MM.1S (cell line): ENCODE results near the gene TMPRSS11D.

Experiments
- DNase-seq: peaks from one replicate; pipeline ENCODE4 v3.0.0-alpha.2; 2015
- H2AFZ ChIP-seq: fragments of 300-600 bp; sonication (generic); 2 replicates; pipeline ENCODE4 v1.6.0; 2016; ENCODE audit warnings: antibody characterized with exemption, low read length
- H3F3A ChIP-seq: fragments of 300-600 bp; sonication (generic); 2 replicates; pipeline ENCODE4 v1.6.1; 2016; ENCODE audit warnings: mild to moderate bottlenecking, antibody characterized with exemption, low read length, moderate library complexity, mixed read lengths; ENCODE audit not compliant: insufficient read depth
- H3K27ac ChIP-seq: fragments of 300-600 bp; sonication (generic); 2 replicates; pipeline ENCODE4 v1.5.1; 2016; ENCODE audit warnings: mild to moderate bottlenecking, low read length
- H3K27me3 ChIP-seq: fragments of 300-600 bp; sonication (generic); replicated peaks from 2 replicates; pipeline ENCODE4 v1.6.0; 2016; ENCODE audit warnings: low read length; ENCODE audit not compliant: insufficient read depth
- H3K36me3 ChIP-seq: fragments of 300-600 bp; sonication (generic); replicated peaks from 2 replicates; pipeline ENCODE4 v1.6.1; 2016; ENCODE audit warnings: mild to moderate bottlenecking, low read length, mixed read lengths; ENCODE audit not compliant: insufficient read depth
- H3K4me1 ChIP-seq: fragments of 300-600 bp; sonication (generic); 2 replicates; pipeline ENCODE4 v1.6.1; 2016; ENCODE audit warnings: low read length, mixed read lengths
- H3K4me2 ChIP-seq: fragments of 300-600 bp; sonication (generic); 2 replicates; pipeline ENCODE4 v1.6.0; 2016; ENCODE audit warnings: low read depth, low read length
- H3K4me3 ChIP-seq: fragments of 300-600 bp; sonication (generic); 2 replicates; pipeline ENCODE4 v1.5.1; 2016; ENCODE audit warnings: low read length, mixed read lengths
- H3K79me2 ChIP-seq: fragments of 300-600 bp; sonication (generic); 2 replicates; pipeline ENCODE4 v1.6.1; 2016; ENCODE audit warnings: mixed run types, low read length, mixed read lengths
- H3K9ac ChIP-seq: fragments of 300-600 bp; sonication (generic); 2 replicates; pipeline ENCODE4 v1.6.1; 2016; ENCODE audit warnings: low read length, mixed read lengths
- H3K9me2 ChIP-seq: fragments of 300-600 bp; sonication (generic); replicated peaks from 2 replicates; pipeline ENCODE4 v1.6.1; 2016; ENCODE audit warnings: mild to moderate bottlenecking, low read length, mixed read lengths; ENCODE audit not compliant: insufficient read depth
- H3K9me3 ChIP-seq: fragments of 300-600 bp; sonication (generic); replicated peaks from 2 replicates; pipeline ENCODE4 v1.6.1; 2016; ENCODE audit warnings: mild to moderate bottlenecking, low read length, mixed read lengths; ENCODE audit not compliant: insufficient read depth
- H4K20me1 ChIP-seq: fragments of 300-600 bp; sonication (generic); 2 replicates; pipeline ENCODE4 v1.6.1; 2016; ENCODE audit warnings: mild to moderate bottlenecking, low read length, moderate library complexity, mixed read lengths; ENCODE audit not compliant: insufficient read depth
- EZH2 ChIP-seq: fragments of 300-600 bp; sonication (generic); optimal IDR thresholded peaks from 2 replicates; pipeline ENCODE3; 2017; ENCODE audit warnings: low read depth, mild to moderate bottlenecking, antibody characterized with exemption, low read length, mixed read lengths
- EZH2phosphoT487 ChIP-seq: fragments of 300-600 bp; sonication (generic); IDR thresholded peaks from 2 replicates; pipeline ENCODE4 v1.6.1; 2018; ENCODE audit warnings: antibody characterized with exemption, low read length
- TF ChIP-seq, protein P1 (sequence below): fragments of 300-600 bp; sonication (generic); IDR thresholded peaks from 2 replicates; pipeline ENCODE4 v1.5.1; 2016; ENCODE audit warnings: antibody characterized with exemption, low read length, mixed read lengths

TMPRSS11D gene

DNA sequence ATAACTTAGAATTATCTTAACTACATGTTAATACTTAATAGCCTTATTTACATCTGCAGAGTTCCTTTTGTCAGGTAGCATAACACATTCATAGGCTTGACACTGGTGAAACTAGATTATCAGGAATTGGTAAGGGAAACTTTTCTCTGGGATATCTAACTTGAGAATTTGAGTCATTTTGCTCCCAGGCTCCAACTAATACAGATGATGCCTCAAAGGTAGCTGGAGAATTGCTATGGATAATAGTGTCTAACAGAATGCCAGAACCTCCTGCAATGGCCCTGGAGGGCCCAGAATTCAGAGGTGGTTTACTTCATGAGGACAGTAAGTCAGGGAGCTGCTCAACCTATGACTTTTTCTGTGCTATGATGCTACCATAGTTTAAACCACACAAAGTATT is 13.9 kb upstream of the TMPRSS11D start:
- Histone ChIP-seq H3K4me3 (no peak overlapping the region), H3K36me3 (no peaks in the 10 kb centered on the region), H3K4me2 (no peak overlapping the region), H3K4me1 (no peaks in the 10 kb centered on the region), H2AFZ (no peak overlapping the region), H3K9me3 (no peaks in the 10 kb centered on the region), H3K27ac (no peak overlapping the region), H3F3A (no peaks in the 10 kb centered on the region), H3K27me3 (no peaks in the 10 kb centered on the region), H4K20me1 (no peaks in the 10 kb centered on the region), H3K79me2 (no peaks in the 10 kb centered on the region), H3K9me2 (no peaks in the 10 kb centered on the region), H3K9ac (no peak overlapping the region)
- TF ChIP-seq EZH2phosphoT487 (no peak), EZH2 (no peak)
- TF ChIP-seq, protein P1, sequence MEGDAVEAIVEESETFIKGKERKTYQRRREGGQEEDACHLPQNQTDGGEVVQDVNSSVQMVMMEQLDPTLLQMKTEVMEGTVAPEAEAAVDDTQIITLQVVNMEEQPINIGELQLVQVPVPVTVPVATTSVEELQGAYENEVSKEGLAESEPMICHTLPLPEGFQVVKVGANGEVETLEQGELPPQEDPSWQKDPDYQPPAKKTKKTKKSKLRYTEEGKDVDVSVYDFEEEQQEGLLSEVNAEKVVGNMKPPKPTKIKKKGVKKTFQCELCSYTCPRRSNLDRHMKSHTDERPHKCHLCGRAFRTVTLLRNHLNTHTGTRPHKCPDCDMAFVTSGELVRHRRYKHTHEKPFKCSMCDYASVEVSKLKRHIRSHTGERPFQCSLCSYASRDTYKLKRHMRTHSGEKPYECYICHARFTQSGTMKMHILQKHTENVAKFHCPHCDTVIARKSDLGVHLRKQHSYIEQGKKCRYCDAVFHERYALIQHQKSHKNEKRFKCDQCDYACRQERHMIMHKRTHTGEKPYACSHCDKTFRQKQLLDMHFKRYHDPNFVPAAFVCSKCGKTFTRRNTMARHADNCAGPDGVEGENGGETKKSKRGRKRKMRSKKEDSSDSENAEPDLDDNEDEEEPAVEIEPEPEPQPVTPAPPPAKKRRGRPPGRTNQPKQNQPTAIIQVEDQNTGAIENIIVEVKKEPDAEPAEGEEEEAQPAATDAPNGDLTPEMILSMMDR = no peak
- no peak for DNase-seq

DNA sequence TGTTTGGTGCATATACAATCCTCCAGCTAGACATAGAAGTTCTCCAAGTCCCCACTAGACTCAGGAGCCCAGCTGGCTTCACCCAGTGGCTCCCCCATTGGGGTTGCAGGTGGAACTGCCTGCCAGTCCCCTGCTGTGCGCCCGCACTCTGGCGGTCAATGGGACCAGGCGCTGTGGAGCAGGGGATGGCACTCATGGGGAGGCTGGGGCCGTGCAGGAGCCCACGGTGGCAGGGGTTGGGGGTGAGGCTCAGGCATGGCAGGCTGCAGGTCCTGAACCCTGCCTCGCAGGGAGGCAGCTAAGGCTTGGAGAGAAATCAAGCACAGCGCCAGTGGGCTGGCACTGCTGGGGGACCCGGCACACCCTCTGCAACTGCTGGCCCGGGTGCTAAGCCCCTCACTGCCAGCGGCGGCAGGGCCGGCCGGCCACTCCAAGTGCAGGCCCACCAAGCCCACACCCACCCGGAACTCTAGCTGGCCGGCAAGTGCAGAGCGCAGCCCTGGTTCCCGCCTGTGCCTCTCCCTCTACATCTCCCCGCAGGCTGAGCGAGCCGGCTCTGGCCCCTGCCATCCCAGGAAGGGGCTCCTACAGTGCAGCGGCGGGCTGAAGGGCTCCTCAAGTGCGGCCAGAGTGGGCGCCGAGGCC is 12.7 kb upstream of the TMPRSS11D start:
- no peaks in the 10 kb centered on the region for H3K36me3 ChIP-seq
- no peak overlapping the region for H3K9ac ChIP-seq
- H3K27ac ChIP-seq = no peak overlapping the region
- no peaks in the 10 kb centered on the region for H3K9me2 ChIP-seq
- no peak overlapping the region for H2AFZ ChIP-seq
- no peaks in the 10 kb centered on the region for H3F3A ChIP-seq
- no peak overlapping the region for H3K4me2 ChIP-seq
- TF ChIP-seq, protein P1 = no peak
- TF ChIP-seq EZH2 (no peak), EZH2phosphoT487 (no peak)
- H3K79me2 ChIP-seq = no peaks in the 10 kb centered on the region
- no peak overlapping the region for H3K4me3 ChIP-seq
- no peaks in the 10 kb centered on the region for H4K20me1 ChIP-seq
- H3K4me1 ChIP-seq = no peaks in the 10 kb centered on the region
- H3K9me3 ChIP-seq = no peaks in the 10 kb centered on the region
- DNase-seq = no peak
- H3K27me3 ChIP-seq = no peaks in the 10 kb centered on the region

DNA sequence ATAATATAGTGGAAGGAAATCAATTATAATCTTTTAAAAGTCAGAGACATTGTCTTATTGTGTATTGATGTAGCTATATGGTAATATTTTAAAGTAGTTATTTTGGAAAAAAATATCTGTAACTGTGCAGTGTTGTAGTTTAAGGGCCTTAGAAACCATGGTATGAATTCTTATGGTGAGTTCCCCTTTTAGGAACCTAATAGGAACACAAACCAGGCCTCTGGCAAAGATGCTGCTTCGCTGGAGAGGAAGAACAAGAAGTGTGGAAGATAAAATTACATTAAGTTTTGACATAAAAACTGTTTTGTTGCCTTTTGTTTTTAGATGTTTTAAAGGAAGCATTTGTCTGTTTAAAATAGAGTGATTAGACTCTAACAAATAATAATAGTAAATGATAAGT is 10.9 kb upstream of the TMPRSS11D start:
- no peak for TF ChIP-seq EZH2
- no peak for TF ChIP-seq EZH2phosphoT487
- TF ChIP-seq, protein P1 = no peak
- H3K9ac ChIP-seq = no peak overlapping the region
- no peaks in the 10 kb centered on the region for H3F3A ChIP-seq
- no peaks in the 10 kb centered on the region for H3K36me3 ChIP-seq
- no peaks in the 10 kb centered on the region for H3K4me1 ChIP-seq
- no peak for DNase-seq
- no peaks in the 10 kb centered on the region for H3K9me2 ChIP-seq
- H4K20me1 ChIP-seq = no peaks in the 10 kb centered on the region
- H3K27me3 ChIP-seq = no peaks in the 10 kb centered on the region
- H3K9me3 ChIP-seq = no peaks in the 10 kb centered on the region
- H3K4me2 ChIP-seq = no peak overlapping the region
- no peak overlapping the region for H3K4me3 ChIP-seq
- H3K79me2 ChIP-seq = no peaks in the 10 kb centered on the region
- H3K27ac ChIP-seq = no peak overlapping the region
- no peak overlapping the region for H2AFZ ChIP-seq
